ENCODE data around the gene PPFIBP1. TPM values are rescaled to one million over a fixed set of nuclear protein-coding genes. Genes with fewer than 3 reads are reported as not detected.

The PPFIBP1 gene
- total RNA-seq, 4 donors from 2014 or later = 15.3 to 52.9 (median 39.8) TPM

DNA sequence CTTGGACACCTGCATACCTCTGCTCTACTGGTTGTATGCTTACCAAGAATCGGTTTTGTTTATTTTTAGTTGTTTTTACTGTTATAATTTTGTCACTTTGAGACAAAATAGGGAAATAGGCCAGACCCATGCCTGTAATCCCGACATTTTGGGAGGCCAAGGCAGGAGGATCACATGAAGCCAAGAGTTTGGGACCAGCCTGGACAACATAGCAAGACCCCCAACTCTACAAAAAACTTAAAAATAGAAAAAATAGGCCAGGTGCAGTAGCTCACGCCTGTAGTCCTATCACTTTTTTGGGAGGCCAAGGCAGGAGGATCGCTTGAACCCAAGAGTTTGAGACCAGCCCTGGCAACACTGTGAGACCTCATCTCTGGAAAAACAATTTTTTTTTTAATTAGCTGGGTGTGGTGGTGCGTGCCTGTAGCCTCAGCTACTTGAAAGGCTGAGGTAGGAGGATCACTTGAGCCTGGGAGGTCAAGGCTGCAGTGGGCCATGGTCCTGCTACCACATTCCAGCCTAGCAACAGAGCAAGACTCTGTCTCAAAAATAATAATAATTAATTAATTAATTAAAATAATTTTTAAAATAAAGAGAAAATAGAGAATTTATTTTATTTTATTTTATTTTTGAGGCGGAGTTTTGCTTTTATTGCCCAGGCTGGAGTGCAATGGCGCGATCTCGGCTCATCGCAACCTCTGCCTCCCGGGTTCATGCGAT is 185.4 kb downstream of the PPFIBP1 start:
- TF ChIP-seq EP300 (IDR thresholded peaks at IDR 0.05; ENCODE audit: low read depth) = no peak
- no peak for TF ChIP-seq POLR2A (IDR thresholded peaks at IDR 0.05)
- no peak for TF ChIP-seq CTCF (IDR thresholded peaks at IDR 0.05)
- peak overlapping the region; percentile 23 to 99 (median 88) for H3K4me3 ChIP-seq
- H3K27ac ChIP-seq = peak overlapping the region; percentile 84 to 95 (median 90)
- no peaks in the 10 kb centered on the region for H3K36me3 ChIP-seq
- in situ Hi-C loops (cut with MboI; ENCODE audit: low pct_ligation_motif_present in 1 of 4, low pct_unique_long_range_greater_than_20kb in 1 of 4, low sequenced_read_pairs in 3 of 4) = no loop called here
- 71 to 94% methylated on average over 3 to 12 of the region's 12 CpGs for WGBS, 2 donors (ENCODE audit: low coverage in 1 of 2)
- no peaks in the 10 kb centered on the region for H3K9me3 ChIP-seq
- intact Hi-C loops (cut with DNase I; ENCODE audit: low total_unique reads) = no loop called here
- H3K27me3 ChIP-seq = no peaks in the 10 kb centered on the region
- no peak for DNase-seq
- H3K4me1 ChIP-seq = peaks cover 13 to 27% (median 17%) of the 10 kb centered on the region in 4 donors

GRCh38 chr12:27709932-27710591 is 186.1 kb downstream of the PPFIBP1 start:
- in situ Hi-C loops (cut with MboI; ENCODE audit: low pct_ligation_motif_present in 1 of 4, low pct_unique_long_range_greater_than_20kb in 1 of 4, low sequenced_read_pairs in 3 of 4) (no loop called here), intact Hi-C loops (cut with DNase I; ENCODE audit: low total_unique reads) (no loop called here)
- 15 to 17% methylated on average over 21 to 24 of the region's 24 CpGs for WGBS, 2 donors (ENCODE audit: low coverage in 1 of 2)
- TF ChIP-seq POLR2AphosphoS5 (IDR thresholded peaks at IDR 0.05) = no peak
- no peak for TF ChIP-seq POLR2A (IDR thresholded peaks at IDR 0.05)
- no peak for TF ChIP-seq CTCF (IDR thresholded peaks at IDR 0.05)
- no peak for TF ChIP-seq EP300 (IDR thresholded peaks at IDR 0.05; ENCODE audit: low read depth)
- no peaks in the 10 kb centered on the region for H3K9me3 ChIP-seq
- DNase-seq = peak; percentile 35
- H3K36me3 ChIP-seq = no peaks in the 10 kb centered on the region
- peak overlapping the region; percentile 84 to 95 (median 90) for H3K27ac ChIP-seq
- H3K27me3 ChIP-seq = no peaks in the 10 kb centered on the region
- peak overlapping the region; percentile 23 to 99 (median 88) for H3K4me3 ChIP-seq
- H3K4me1 ChIP-seq = peaks cover 13 to 27% (median 17%) of the 10 kb centered on the region in 4 donors

- H3K4me3 ChIP-seq = peak within 1 kb of the TSS; percentile 82 to 99 (median 92)
- DNase-seq = peak; percentile 93
- in situ Hi-C loops (cut with MboI; ENCODE audit: low pct_ligation_motif_present in 1 of 4, low pct_unique_long_range_greater_than_20kb in 1 of 4, low sequenced_read_pairs in 3 of 4) = no loop called here
Observed at GRCh38 chr12:27710592-27711316, 186.7 kb downstream of the PPFIBP1 start, which contains the start of gene MRPS35. MRPS35 (plus strand) TSS chr12:27710832; CDS start chr12:27710844, 12 bp downstream.

More at GRCh38 chr12:27710592-27711316, 186.7 kb downstream of the PPFIBP1 start, which contains the start of gene MRPS35:
- H3K36me3 ChIP-seq = peaks cover 0 to under 1% (median 0%) of the 10 kb centered on the region in 4 donors
- H3K9me3 ChIP-seq = no peaks in the 10 kb centered on the region
- intact Hi-C loops (cut with DNase I; ENCODE audit: low total_unique reads) = no loop called here
- peaks cover 13 to 27% (median 17%) of the 10 kb centered on the region in 4 donors for H3K4me1 ChIP-seq
- H3K27ac ChIP-seq = peak within 1 kb of the TSS; percentile 84 to 95 (median 90)
- TF ChIP-seq POLR2A (IDR thresholded peaks at IDR 0.05) (peak; percentile 82), CTCF (IDR thresholded peaks at IDR 0.05) (peak in 1 of 5 experiments; percentile 12), POLR2AphosphoS5 (IDR thresholded peaks at IDR 0.05) (peak; percentile 89 to 94 (median 90)), EP300 (IDR thresholded peaks at IDR 0.05; ENCODE audit: low read depth) (no peak)
- 0% methylated on average over 5 to 43 of the region's 46 CpGs for WGBS, 2 donors (ENCODE audit: low coverage in 1 of 2)
- no peaks in the 10 kb centered on the region for H3K27me3 ChIP-seq
